OCI-LY3 (cell line): ENCODE results near the gene SMTNL2.

Experiments used
- EZH2phosphoT487 ChIP-seq: fragments of 200-600 bp; shearing (Covaris generic); IDR thresholded peaks from 2 replicates; pipeline ENCODE4 v1.6.1; 2018; ENCODE audit warnings: antibody characterized with exemption, mixed run types, low read depth
- TF ChIP-seq, protein P1 (sequence below): fragments of 200-600, 300-600 bp; sonication (generic); IDR thresholded peaks from 2 replicates; pipeline ENCODE4 v1.5.1; 2014; ENCODE audit warnings: antibody characterized with exemption, low read length, low read depth

DNA sequence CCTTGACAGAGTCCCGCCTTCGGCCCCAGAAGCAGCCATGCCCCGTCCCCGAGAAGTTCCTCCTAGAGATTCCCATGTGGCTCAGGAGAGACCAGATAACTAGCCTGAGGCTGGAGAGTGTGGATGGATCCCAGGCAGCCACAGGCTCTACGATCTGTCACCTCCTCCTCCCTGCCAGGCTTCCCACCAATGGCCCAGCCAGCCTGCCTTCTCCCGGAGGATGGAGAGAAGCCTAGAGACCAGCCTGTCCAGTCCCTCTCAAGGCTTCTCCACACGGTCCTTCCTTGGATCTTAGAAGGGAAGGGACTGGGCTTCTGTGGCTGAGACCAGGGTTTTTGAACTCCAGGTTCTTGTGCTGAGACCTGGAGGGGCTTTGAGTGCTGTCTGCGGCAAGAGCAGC lies 1.6 kb upstream of the SMTNL2 start:
- TF ChIP-seq, protein P1, sequence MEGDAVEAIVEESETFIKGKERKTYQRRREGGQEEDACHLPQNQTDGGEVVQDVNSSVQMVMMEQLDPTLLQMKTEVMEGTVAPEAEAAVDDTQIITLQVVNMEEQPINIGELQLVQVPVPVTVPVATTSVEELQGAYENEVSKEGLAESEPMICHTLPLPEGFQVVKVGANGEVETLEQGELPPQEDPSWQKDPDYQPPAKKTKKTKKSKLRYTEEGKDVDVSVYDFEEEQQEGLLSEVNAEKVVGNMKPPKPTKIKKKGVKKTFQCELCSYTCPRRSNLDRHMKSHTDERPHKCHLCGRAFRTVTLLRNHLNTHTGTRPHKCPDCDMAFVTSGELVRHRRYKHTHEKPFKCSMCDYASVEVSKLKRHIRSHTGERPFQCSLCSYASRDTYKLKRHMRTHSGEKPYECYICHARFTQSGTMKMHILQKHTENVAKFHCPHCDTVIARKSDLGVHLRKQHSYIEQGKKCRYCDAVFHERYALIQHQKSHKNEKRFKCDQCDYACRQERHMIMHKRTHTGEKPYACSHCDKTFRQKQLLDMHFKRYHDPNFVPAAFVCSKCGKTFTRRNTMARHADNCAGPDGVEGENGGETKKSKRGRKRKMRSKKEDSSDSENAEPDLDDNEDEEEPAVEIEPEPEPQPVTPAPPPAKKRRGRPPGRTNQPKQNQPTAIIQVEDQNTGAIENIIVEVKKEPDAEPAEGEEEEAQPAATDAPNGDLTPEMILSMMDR = no peak
- TF ChIP-seq EZH2phosphoT487 = no peak
